Activated T-cell treated with anti-CD3 and anti-CD28 coated beads, Interleukin-2, amount 50 U/mL, for 48 hours (primary cell): Measurements from ENCODE around the gene RRP15.
"Not testable (repeated sequence)": the region's sequence is repeated elsewhere in the genome, so short reads cannot be mapped to it uniquely, and the experiment has no call there.

ENCODE experiments used
- DNase-seq, 2 experiments: peaks; one replicate each; pipeline ENCODE4 v3.0.0-alpha.2; 2020

RRP15 gene

GRCh38 chr1:218297867-218298266, 12.8 kb downstream of the RRP15 start:
- DNase-seq: no peak

- DNase-seq: no peak
Observed at GRCh38 chr1:218298398-218298797, 13.3 kb downstream of the RRP15 start.

GRCh38 chr1:218299416-218299815, 14.3 kb downstream of the RRP15 start:
- no peak for DNase-seq

GRCh38 chr1:218301217-218301616, 16.1 kb downstream of the RRP15 start:
- DNase-seq: no peak

GRCh38 chr1:218302155-218302554, 17.1 kb downstream of the RRP15 start:
- no peak for DNase-seq

GRCh38 chr1:218303176-218303879, 18.2 kb downstream of the RRP15 start:
- DNase-seq: no peak

- DNase-seq: no peak
Observed at GRCh38 chr1:218304281-218305039, 19.4 kb downstream of the RRP15 start.

- DNase-seq: no peak
Observed at GRCh38 chr1:218305472-218306064, 20.5 kb downstream of the RRP15 start.

- no peak for DNase-seq
Observed at GRCh38 chr1:218312509-218312908, 27.4 kb downstream of the RRP15 start.

- DNase-seq: no peak
Observed at GRCh38 chr1:218314316-218314715, 29.2 kb downstream of the RRP15 start.

GRCh38 chr1:218315638-218316037, 30.5 kb downstream of the RRP15 start:
- DNase-seq: no peak

- no peak for DNase-seq
Observed at GRCh38 chr1:218317061-218317460, 32.0 kb downstream of the RRP15 start.

GRCh38 chr1:218320182-218320581, 35.1 kb downstream of the RRP15 start:
- not testable (repeated sequence) for DNase-seq

- DNase-seq: no peak
Observed at GRCh38 chr1:218322762-218323161, 37.7 kb downstream of the RRP15 start.

GRCh38 chr1:218323568-218324225, 38.6 kb downstream of the RRP15 start:
- no peak for DNase-seq

GRCh38 chr1:218324226-218324580, 39.1 kb downstream of the RRP15 start:
- no peak for DNase-seq

GRCh38 chr1:218328769-218329168, 43.7 kb downstream of the RRP15 start:
- no peak for DNase-seq

- DNase-seq: no peak
Observed at GRCh38 chr1:218330043-218330623, 45.0 kb downstream of the RRP15 start.

- no peak for DNase-seq
Observed at GRCh38 chr1:218332416-218332815, 47.3 kb downstream of the RRP15 start.

GRCh38 chr1:218336328-218336727, 51.2 kb downstream of the RRP15 start:
- DNase-seq: no peak

GRCh38 chr1:218339267-218339831, 54.3 kb downstream of the RRP15 start:
- DNase-seq: no peak

- no peak for DNase-seq
Observed at GRCh38 chr1:218341325-218341724, 56.2 kb downstream of the RRP15 start.

GRCh38 chr1:218342091-218342490, 57.0 kb downstream of the RRP15 start:
- DNase-seq: no peak
